Breast epithelium (tissue), 4 donors: ENCODE measurements around the gene NKX2-2. TPM values are rescaled to one million over a fixed set of nuclear protein-coding genes. Genes with fewer than 3 reads are reported as not detected.
A peak's percentile ranks its signal among the peaks of the same experiment; 100 is the strongest.

Experiments used
- DNase-seq, 2 donors: peaks; one replicate each; pipeline ENCODE4 v3.0.0-alpha.2; 2019; ENCODE audit warnings: low spot score in 2 of 2
- H3K27ac ChIP-seq, 2 donors: fragments of 200-600 bp; sonication (generic) in 1 of 2; one replicate each; pipeline ENCODE4 v1.5.1; 2016 to 2019; ENCODE audit warnings: mild to moderate bottlenecking in 1 of 2
- H3K27me3 ChIP-seq, 2 donors: fragments of 200-600 bp; sonication (generic) in 1 of 2; one replicate each; pipeline versions ENCODE4 v1.5.1 to v1.6.0; 2017 to 2019; ENCODE audit warnings: control low read depth in 1 of 2, mild to moderate bottlenecking in 1 of 2
- H3K36me3 ChIP-seq: fragments of 200-600 bp; one replicate; pipeline ENCODE4 v1.5.1; 2019
- H3K4me1 ChIP-seq, 2 donors: fragments of 200-600 bp; sonication (generic); one replicate each; pipeline ENCODE4 v1.5.1; 2016 to 2019; ENCODE audit warnings: control low read depth in 1 of 2
- H3K4me3 ChIP-seq, 3 donors: fragments of 200-600 bp; sonication (generic); 1 replicate in 2 of 3; 2 replicates in 1 of 3; pipeline ENCODE4 v1.5.1; 2016 to 2019; ENCODE audit warnings: mild to moderate bottlenecking in 3 of 3, moderate library complexity in 2 of 3
- H3K9me3 ChIP-seq, 2 donors: fragments of 200-600 bp; sonication (generic) in 1 of 2; one replicate each; pipeline ENCODE4 v1.5.1; 2016 to 2019; ENCODE audit warnings: control low read depth in 1 of 2
- CTCF ChIP-seq, 3 donors: fragments of 450-650 bp; IDR thresholded peaks; one replicate each; pipeline ENCODE4 v1.5.1; 2016 to 2017; ENCODE audit warnings: antibody characterized with exemption in 3 of 3, mild to moderate bottlenecking in 3 of 3, moderate library complexity in 3 of 3
- POLR2A ChIP-seq: fragments of 450-650 bp; IDR thresholded peaks from one replicate; pipeline ENCODE4 v1.6.1; 2016; ENCODE audit warnings: antibody characterized with exemption, mild to moderate bottlenecking, moderate library complexity
- POLR2AphosphoS5 ChIP-seq, 3 donors: sonication (generic); formaldehyde crosslinking; IDR thresholded peaks; one replicate each; pipeline ENCODE4 v1.6.1; 2017; ENCODE audit warnings: antibody characterized with exemption in 3 of 3
- intact Hi-C: fragments of 100-400 bp; cut with DNase I; formaldehyde crosslinking; loops from one replicate; pipeline ENCODE4 v1.15.1; 2023; ENCODE audit warnings: low total_unique reads
- total RNA-seq, 3 donors: library from RNA; depleted of rRNA; stranded (reverse); fragments of >200 nt; gene quantifications; one replicate each; pipeline ENCODE4 v1.1.0, GENCODE V29; 2016

The NKX2-2 gene
- total RNA-seq, 3 donors from 2014 or later = not detected

- Histone ChIP-seq H3K4me3 (peak overlapping the region in 2 of 3 donors; percentile 11 to 46), H3K27me3 (peaks cover 0 to 80% of the 10 kb centered on the region in 2 donors), H3K36me3 (no peaks in the 10 kb centered on the region), H3K27ac (no peak overlapping the region), H3K9me3 (no peaks in the 10 kb centered on the region), H3K4me1 (peaks cover 0 to 6% of the 10 kb centered on the region in 2 donors)
- TF ChIP-seq POLR2AphosphoS5 (IDR thresholded peaks at IDR 0.05) (no peak), CTCF (IDR thresholded peaks at IDR 0.05) (no peak), POLR2A (no peak)
- DNase-seq = peak in 1 of 2 donors; percentile 3
- intact Hi-C loops = no loop called here
Observed at GRCh38 chr20:21522481-21523280, 8.8 kb upstream of the NKX2-2 start.

GRCh38 chr20:21521596-21522480 is 8.0 kb upstream of the NKX2-2 start:
- intact Hi-C loops = no loop called here
- Histone ChIP-seq H3K27me3 (peaks cover 0 to 88% of the 10 kb centered on the region in 2 donors), H3K27ac (no peak overlapping the region), H3K36me3 (no peaks in the 10 kb centered on the region), H3K4me1 (peaks cover 0 to 6% of the 10 kb centered on the region in 2 donors), H3K4me3 (peak overlapping the region in 2 of 3 donors; percentile 11 to 46), H3K9me3 (no peaks in the 10 kb centered on the region)
- DNase-seq = peak in 1 of 2 donors; percentile 7
- no peak for TF ChIP-seq CTCF (IDR thresholded peaks at IDR 0.05)

GRCh38 chr20:21520702-21521595 is 7.1 kb upstream of the NKX2-2 start:
- Histone ChIP-seq H3K36me3 (no peaks in the 10 kb centered on the region), H3K27ac (no peak overlapping the region), H3K9me3 (no peaks in the 10 kb centered on the region), H3K27me3 (peaks cover 0 to 97% of the 10 kb centered on the region in 2 donors), H3K4me1 (peaks cover 0 to 6% of the 10 kb centered on the region in 2 donors), H3K4me3 (no peak overlapping the region)
- intact Hi-C loops = no loop called here
- no peak for TF ChIP-seq POLR2A
- no peak for TF ChIP-seq CTCF (IDR thresholded peaks at IDR 0.05)
- no peak for TF ChIP-seq POLR2AphosphoS5 (IDR thresholded peaks at IDR 0.05)
- no peak for DNase-seq

- TF ChIP-seq CTCF (IDR thresholded peaks at IDR 0.05) (no peak), POLR2A (no peak), POLR2AphosphoS5 (IDR thresholded peaks at IDR 0.05) (no peak)
- H3K27ac ChIP-seq = no peak overlapping the region
- peaks cover 0 to 100% of the 10 kb centered on the region in 2 donors for H3K27me3 ChIP-seq
- no peaks in the 10 kb centered on the region for H3K36me3 ChIP-seq
- H3K9me3 ChIP-seq = no peaks in the 10 kb centered on the region
- H3K4me1 ChIP-seq = peaks cover 0 to 12% of the 10 kb centered on the region in 2 donors
- H3K4me3 ChIP-seq = no peak overlapping the region
- DNase-seq = no peak
- intact Hi-C loops = no loop called here
Observed at GRCh38 chr20:21519136-21519584, 5.3 kb upstream of the NKX2-2 start.
